Peyer's patch (tissue), 4 donors: Measurements from ENCODE around the gene SGSM2.

ENCODE experiments used
- CTCF ChIP-seq, 6 experiments: fragments of 450-650 bp in 4 of 6; fragments of 200-600 bp in 2 of 6; sonication (generic) in 1 of 6; IDR thresholded peaks; one replicate each; pipeline ENCODE4 v1.5.1; 2017 to 2019; ENCODE audit warnings: antibody characterized with exemption in 6 of 6, mild to moderate bottlenecking in 3 of 6, moderate library complexity in 1 of 6
- POLR2A ChIP-seq, 2 donors: fragments of 450-650 bp; IDR thresholded peaks; one replicate each; pipeline ENCODE4 v1.5.1; 2017; ENCODE audit warnings: antibody characterized with exemption in 2 of 2, mild to moderate bottlenecking in 2 of 2, moderate library complexity in 2 of 2

- no peak for TF ChIP-seq POLR2A (IDR thresholded peaks at IDR 0.05)
- TF ChIP-seq CTCF (IDR thresholded peaks at IDR 0.05): no peak
Observed at GRCh38 chr17:2312736-2313135, 24.6 kb upstream of the SGSM2 start.
